HepG2 (cell line): ENCODE data around the gene ZBTB20. TPM values are rescaled to one million over a fixed set of nuclear protein-coding genes. Genes with fewer than 3 reads are reported as not detected.

Experiments
- ATAC-seq: fragments of 200-7000 bp; cut with Tn5 transposase; 3 replicates; pipeline ENCODE4 v1.9.1; 2020; ENCODE audit warnings: mild to moderate bottlenecking, moderate library complexity
- BruUV-seq: library from RNA; stranded (reverse); fragments of 400-500 nt; replicated peaks from 2 replicates; lab custom pipeline; 2021; lab: Mats Ljungman, UMichigan
- CTCF ChIA-PET: fragments of 300-600 bp; formaldehyde crosslinking; extraction: SDS; loops from one replicate; lab custom pipeline; 2021; ENCODE audit warnings: low total read pairs, inconsistent platforms, low intra/inter-chr PET ratio; lab: Yijun Ruan, JAX
- POLR2A ChIA-PET: fragments of 350-600 bp; sonication (Branson Sonifier 250); formaldehyde crosslinking; loops from one replicate; lab custom pipeline; 2020; ENCODE audit warnings: antibody characterized with exemption, inconsistent platforms; lab: Yijun Ruan, JAX
- DNase-seq: peaks from one replicate; pipeline ENCODE4 v3.0.0-alpha.2; 2015; ENCODE audit warnings: low spot score
- FAIRE-seq: peaks from 3 replicates; lab custom pipeline; 2011; peaks lifted over from hg19 to GRCh38; lab: Jason Lieb, UNC
- H2AFZ ChIP-seq: one replicate; pipeline ENCODE4 v1.6.1; 2011; ENCODE audit warnings: low read length, inconsistent platforms
- H3K27ac ChIP-seq: fragments of 300-600 bp; 3 replicates; pipeline ENCODE4 v1.8.0; 2011; ENCODE audit warnings: mixed run types, mild to moderate bottlenecking, mixed read lengths, low read length, inconsistent platforms; ENCODE audit not compliant: insufficient read depth; ENCODE audit errors: extremely low read length
- H3K27me3 ChIP-seq, 2 experiments: fragments of 200-600 bp in 1 of 2; 2 replicates in 1 of 2; 3 replicates in 1 of 2; pipeline versions ENCODE4 v1.6.0 to v1.8.0; 2011; ENCODE audit warnings: low read length in 2 of 2, mild to moderate bottlenecking in 2 of 2, moderate library complexity in 2 of 2, inconsistent platforms in 1 of 2; ENCODE audit not compliant: insufficient read depth in 2 of 2, control insufficient read depth in 1 of 2
- H3K36me3 ChIP-seq, 2 experiments: fragments of 200-600 bp in 1 of 2; replicated peaks in 1 of 2; 2 replicates in 1 of 2; 3 replicates in 1 of 2; pipeline versions ENCODE4 v1.5.1 to v1.8.0; 2011; ENCODE audit warnings: low read length in 2 of 2, inconsistent platforms in 1 of 2; ENCODE audit not compliant: insufficient read depth in 2 of 2, control insufficient read depth in 1 of 2
- H3K4me1 ChIP-seq: 2 replicates; pipeline ENCODE4 v1.5.1; 2012; ENCODE audit warnings: low read length, inconsistent platforms; ENCODE audit not compliant: insufficient read depth
- H3K4me2 ChIP-seq: 2 replicates; pipeline ENCODE4 v1.6.0; 2011; ENCODE audit warnings: low read depth, low read length, inconsistent platforms
- H3K4me3 ChIP-seq, 3 experiments: fragments of 200-600 bp in 1 of 3; sonication (generic), shearing (Covaris generic) in 1 of 3; replicated peaks in 1 of 3; 2 replicates each; pipeline ENCODE4 v1.5.1; 2011 to 2016; ENCODE audit warnings: low read length in 3 of 3, inconsistent platforms in 2 of 3, low read depth in 2 of 3, mild to moderate bottlenecking in 2 of 3, control low read depth in 1 of 3, mixed read lengths in 1 of 3; ENCODE audit not compliant: insufficient read depth in 1 of 3
- H3K79me2 ChIP-seq: one replicate; pipeline ENCODE4 v1.6.1; 2011; ENCODE audit warnings: low read length, inconsistent platforms; ENCODE audit not compliant: insufficient read depth
- H3K9ac ChIP-seq: 2 replicates; pipeline ENCODE4 v1.6.0; 2011; ENCODE audit warnings: mild to moderate bottlenecking, low read depth, low read length, inconsistent platforms; ENCODE audit not compliant: insufficient read depth
- H3K9me3 ChIP-seq: 2 replicates; pipeline ENCODE4 v1.5.1; 2012; ENCODE audit warnings: mild to moderate bottlenecking, low read length
- H4K20me1 ChIP-seq: 2 replicates; pipeline ENCODE4 v1.6.0; 2011; ENCODE audit warnings: inconsistent platforms, mild to moderate bottlenecking, low read length, moderate library complexity; ENCODE audit not compliant: insufficient read depth
- KAT8 ChIP-seq: IDR thresholded peaks from 2 replicates; pipeline ENCODE4 v1.6.1; 2016; ENCODE audit warnings: missing genetic modification reagents, missing compliant biosample characterization
- ZMYM4 ChIP-seq: sonication (generic); formaldehyde crosslinking; IDR thresholded peaks from 2 replicates; pipeline ENCODE4 v1.8.1; 2023; ENCODE audit warnings: mild to moderate bottlenecking, missing genetic modification reagents
- WGBS: methylation state at CpG from one replicate; pipeline ENCODE4 v1.1.6; 2017; ENCODE audit warnings: low lambda C conversion rate; 5-methylcytosine and 5-hydroxymethylcytosine counted together
- in situ Hi-C: cut with HindIII; loops from 2 replicates; pipeline ENCODE4 v1.10.0; 2017; ENCODE audit warnings: low pct_unique_long_range_greater_than_20kb; ENCODE audit not compliant: extremely low pct_ligation_motif_present
- intact Hi-C: fragments of 100-400 bp; cut with micrococcal nuclease; formaldehyde crosslinking; loops from one replicate; pipeline ENCODE4 v1.10.0; 2022; ENCODE audit not compliant: unreplicated experiment
- polyA plus RNA-seq, 8 experiments: library from polyadenylated mRNA; depleted of rRNA in 3 of 8; stranded (reverse) in 7 of 8; unstranded in 1 of 8; fragments of >200 nt; fragmentation: Illumina TruSeq in 4 of 8; extraction: Trizol in 4 of 8; gene quantifications; 2 replicates each; pipeline versions ENCODE4 v1.2.1 to v1.2.3, GENCODE V29; 2011 to 2016; ENCODE audit warnings: low read depth in 4 of 8, missing spikeins in 1 of 8, mixed read lengths in 1 of 8; ENCODE audit not compliant: insufficient read depth in 1 of 8
- total RNA-seq, 5 experiments: library from RNA; depleted of rRNA; stranded (reverse); fragments of >200 nt; fragmentation: Illumina TruSeq; extraction: Trizol; gene quantifications; 2 replicates each; pipeline ENCODE4 v1.2.3, GENCODE V29; 2016; ENCODE audit warnings: low read depth in 1 of 5
- TF ChIP-seq, protein P1 (sequence below), 2 experiments: sonication (generic) in 1 of 2; formaldehyde crosslinking in 1 of 2; IDR thresholded peaks; 2 replicates each; pipeline versions ENCODE4 v1.4.0 to v1.6.1; 2016 to 2020; ENCODE audit warnings: borderline replicate concordance in 1 of 2, low read depth in 1 of 2, mild to moderate bottlenecking in 1 of 2, missing genetic modification reagents in 1 of 2

Gene ZBTB20
- total and polyA plus RNA-seq, 2 of the 13 experiments (the other 11 are each of a cell fraction or from before 2014, with no cell fraction given) = 1.9 to 8.8 TPM

GRCh38 chr3:114622001-114622400 lies 525.1 kb downstream of the ZBTB20 start:
- no peak overlapping the region for H3K4me3 ChIP-seq
- POLR2A ChIA-PET = no interaction called here
- H3K9ac ChIP-seq = no peak overlapping the region
- FAIRE-seq (no peak), DNase-seq (no peak), ATAC-seq (no peak)
- H3K9me3 ChIP-seq = no peaks in the 10 kb centered on the region
- no peak for TF ChIP-seq ZMYM4 (CRISPR knock-in tag)
- TF ChIP-seq, protein P1, sequence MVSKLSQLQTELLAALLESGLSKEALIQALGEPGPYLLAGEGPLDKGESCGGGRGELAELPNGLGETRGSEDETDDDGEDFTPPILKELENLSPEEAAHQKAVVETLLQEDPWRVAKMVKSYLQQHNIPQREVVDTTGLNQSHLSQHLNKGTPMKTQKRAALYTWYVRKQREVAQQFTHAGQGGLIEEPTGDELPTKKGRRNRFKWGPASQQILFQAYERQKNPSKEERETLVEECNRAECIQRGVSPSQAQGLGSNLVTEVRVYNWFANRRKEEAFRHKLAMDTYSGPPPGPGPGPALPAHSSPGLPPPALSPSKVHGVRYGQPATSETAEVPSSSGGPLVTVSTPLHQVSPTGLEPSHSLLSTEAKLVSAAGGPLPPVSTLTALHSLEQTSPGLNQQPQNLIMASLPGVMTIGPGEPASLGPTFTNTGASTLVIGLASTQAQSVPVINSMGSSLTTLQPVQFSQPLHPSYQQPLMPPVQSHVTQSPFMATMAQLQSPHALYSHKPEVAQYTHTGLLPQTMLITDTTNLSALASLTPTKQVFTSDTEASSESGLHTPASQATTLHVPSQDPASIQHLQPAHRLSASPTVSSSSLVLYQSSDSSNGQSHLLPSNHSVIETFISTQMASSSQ (IDR thresholded peaks at IDR 0.05; ENCODE audit: low read depth) = 0 out of 2 replicates have a peak, but pooled peaks have one; percentile 28
- TF ChIP-seq, protein P1 (CRISPR knock-in tag; IDR thresholded peaks at IDR 0.05; ENCODE audit: borderline replicate concordance) = no peak
- no peaks in the 10 kb centered on the region for H4K20me1 ChIP-seq
- 42% methylated on average over 3 of the region's 3 CpGs for WGBS
- H3K4me2 ChIP-seq = peak overlapping the region; percentile 67; the same call in 1 of the 2 replicates
- CTCF ChIA-PET = no interaction called here
- no peaks in the 10 kb centered on the region for H3K27me3 ChIP-seq
- H3K36me3 ChIP-seq = 0 out of 5 replicates have a peak, but pooled peaks cover 0 to 2% of the 10 kb centered on the region in 2 experiments
- peaks cover 27% of the 10 kb centered on the region for H3K79me2 ChIP-seq
- no peak overlapping the region for H3K27ac ChIP-seq
- no TSS peak for BruUV-seq
- no peak overlapping the region for H2AFZ ChIP-seq
- intact Hi-C loops = loop anchor here (5.0 to 10.0 kb wide), 2 partner anchors 35 to 123 kb away; no protein-coding TSS in a partner anchor
- in situ Hi-C loops = no loop called here
- peaks cover 39% of the 10 kb centered on the region for H3K4me1 ChIP-seq

GRCh38 chr3:114619771-114620170 lies 527.3 kb downstream of the ZBTB20 start:
- WGBS = 98% methylated on average over 3 of the region's 3 CpGs
- Histone ChIP-seq H3K79me2 (peaks cover 27% of the 10 kb centered on the region), H3K9ac (no peak overlapping the region), H3K4me3 (no peak overlapping the region), H2AFZ (no peak overlapping the region), H3K36me3 (0 out of 5 replicates have a peak, but pooled peaks cover 0 to 2% of the 10 kb centered on the region in 2 experiments), H3K9me3 (no peaks in the 10 kb centered on the region), H3K27me3 (no peaks in the 10 kb centered on the region), H3K4me2 (no peak overlapping the region), H4K20me1 (no peaks in the 10 kb centered on the region), H3K4me1 (peaks cover 28% of the 10 kb centered on the region), H3K27ac (no peak overlapping the region)
- POLR2A ChIA-PET = no interaction called here
- intact Hi-C loops (loop anchor here (5.0 to 10.0 kb wide), 2 partner anchors 38 to 125 kb away; no protein-coding TSS in a partner anchor), in situ Hi-C loops (no loop called here)
- ATAC-seq (no peak), DNase-seq (no peak), FAIRE-seq (no peak)
- BruUV-seq = no TSS peak
- CTCF ChIA-PET = no interaction called here
- TF ChIP-seq KAT8 (CRISPR knock-in tag) = no peak
